IPS-20b (cell line): ENCODE data around the gene MAPK4.
"Not testable (repeated sequence)": the region's sequence is repeated elsewhere in the genome, so short reads cannot be mapped to it uniquely, and the experiment has no call there.

ENCODE experiments used
- H3K27ac ChIP-seq: one replicate; pipeline ENCODE4 v1.5.1; 2013; ENCODE audit warnings: low read length
- H3K27me3 ChIP-seq: 2 replicates; pipeline ENCODE4 v1.6.1; 2013; ENCODE audit warnings: mild to moderate bottlenecking, low read length, inconsistent platforms; ENCODE audit not compliant: insufficient read depth
- H3K36me3 ChIP-seq: 2 replicates; pipeline ENCODE4 v1.6.1; 2013; ENCODE audit warnings: low read depth, mild to moderate bottlenecking, inconsistent platforms, low read length, moderate library complexity; ENCODE audit not compliant: insufficient read depth
- H3K4me1 ChIP-seq: 2 replicates; pipeline ENCODE4 v1.6.1; 2013; ENCODE audit warnings: mild to moderate bottlenecking, control low read depth, inconsistent platforms, low read length, moderate library complexity; ENCODE audit not compliant: insufficient read depth
- H3K4me3 ChIP-seq: 2 replicates; pipeline ENCODE4 v1.5.1; 2013; ENCODE audit warnings: mild to moderate bottlenecking, low read length, inconsistent platforms
- H3K9ac ChIP-seq: 2 replicates; pipeline ENCODE4 v1.6.1; 2013; ENCODE audit warnings: low read depth, mild to moderate bottlenecking, inconsistent platforms, low read length, moderate library complexity
- H3K9me3 ChIP-seq: 2 replicates; pipeline ENCODE4 v1.6.1; 2013; ENCODE audit warnings: mild to moderate bottlenecking, low read depth, low read length, inconsistent platforms; ENCODE audit not compliant: insufficient read depth

MAPK4 gene

DNA sequence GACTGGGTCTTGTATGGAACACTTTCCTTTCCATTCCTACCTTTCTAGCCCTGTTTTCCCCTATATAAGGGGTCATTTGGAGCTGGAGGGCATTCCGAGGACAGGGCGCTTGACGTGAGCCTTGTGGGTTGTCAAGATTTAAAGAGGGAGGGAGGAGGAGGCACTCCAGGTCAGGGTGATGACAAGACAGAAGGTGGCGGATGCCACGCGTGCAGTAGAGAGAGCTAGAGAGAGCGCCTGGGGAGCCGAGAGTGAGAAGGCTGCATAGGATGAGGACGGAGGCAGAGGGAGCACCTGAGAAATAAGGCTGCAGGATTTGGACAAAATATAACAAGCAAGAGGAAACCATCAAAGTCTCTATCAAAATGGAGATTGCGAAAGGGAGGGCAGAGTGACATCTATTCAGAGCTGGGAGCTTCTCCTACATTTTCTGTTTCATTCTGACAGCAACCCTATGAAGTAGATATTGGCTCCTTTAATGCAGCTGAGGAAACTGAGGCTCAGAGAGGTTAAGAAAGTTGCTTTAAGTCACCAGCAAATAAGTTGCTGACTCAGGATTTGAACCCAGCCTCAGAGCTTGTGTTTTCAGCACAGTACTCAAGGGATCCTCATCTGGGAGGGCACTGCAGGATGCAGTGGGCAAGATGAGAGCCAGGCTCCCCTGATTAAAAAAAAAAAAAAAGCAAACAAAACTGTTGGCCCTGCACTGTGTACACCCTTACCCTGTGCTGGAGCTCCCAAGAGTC is 135.7 kb downstream of the MAPK4 start:
- H3K4me1 ChIP-seq, result peaks cover 12% of the 10 kb centered on the region; the same call in 1 of the 2 replicates
- no peaks in the 10 kb centered on the region for H3K9me3 ChIP-seq
- no peak overlapping the region for H3K27ac ChIP-seq
- no peak overlapping the region for H3K4me3 ChIP-seq
- no peaks in the 10 kb centered on the region for H3K27me3 ChIP-seq
- H3K9ac ChIP-seq, result no peak overlapping the region
- no peaks in the 10 kb centered on the region for H3K36me3 ChIP-seq

DNA sequence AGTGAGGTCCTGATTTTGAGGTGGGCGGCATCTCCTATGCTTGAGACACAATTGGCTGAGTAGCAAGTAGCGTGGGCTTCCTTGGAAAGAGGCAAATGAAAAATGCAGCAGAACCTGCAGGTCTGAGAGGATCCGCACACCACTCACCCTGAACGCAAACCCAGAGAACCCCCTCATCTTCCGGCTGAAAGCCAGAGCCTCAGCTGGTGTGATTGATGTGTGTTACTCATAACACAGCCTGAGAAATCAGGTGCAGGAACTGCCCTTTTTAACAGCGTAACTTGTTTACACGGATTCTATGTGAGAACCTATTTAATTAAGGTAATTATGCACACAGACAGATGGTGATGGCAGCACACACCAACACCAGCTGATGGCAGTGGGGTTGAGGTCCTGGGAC is 136.5 kb downstream of the MAPK4 start:
- no peaks in the 10 kb centered on the region for H3K9me3 ChIP-seq
- no peaks in the 10 kb centered on the region for H3K27me3 ChIP-seq
- H3K4me3 ChIP-seq, result no peak overlapping the region
- H3K4me1 ChIP-seq, result peaks cover 20% of the 10 kb centered on the region; the same call in 1 of the 2 replicates
- no peaks in the 10 kb centered on the region for H3K36me3 ChIP-seq
- H3K27ac ChIP-seq, result no peak overlapping the region
- no peak overlapping the region for H3K9ac ChIP-seq

DNA sequence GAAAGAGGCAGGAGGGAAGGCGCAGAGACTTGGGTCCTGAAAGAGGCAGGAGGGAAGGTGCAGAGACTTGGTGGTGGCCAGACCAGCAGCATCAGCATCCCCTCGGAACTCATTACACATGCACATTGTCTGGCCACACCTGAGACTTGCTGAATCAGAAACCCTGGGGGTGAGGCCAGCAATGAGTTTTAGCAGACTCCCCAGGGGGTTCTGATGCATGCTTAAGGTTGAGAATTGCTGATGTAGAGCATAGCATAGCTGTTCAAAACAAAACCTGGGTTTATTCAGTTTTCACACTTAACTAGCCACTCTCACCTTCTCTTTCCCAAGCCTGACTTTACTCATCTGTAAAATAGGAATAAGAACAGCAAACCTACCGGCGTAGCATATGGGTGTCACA is 137.0 kb downstream of the MAPK4 start:
- H3K4me3 ChIP-seq, result no peak overlapping the region
- H3K27me3 ChIP-seq, result no peaks in the 10 kb centered on the region
- H3K9me3 ChIP-seq, result no peaks in the 10 kb centered on the region
- no peaks in the 10 kb centered on the region for H3K36me3 ChIP-seq
- no peak overlapping the region for H3K9ac ChIP-seq
- H3K4me1 ChIP-seq, result peaks cover 21% of the 10 kb centered on the region; the same call in 1 of the 2 replicates
- no peak overlapping the region for H3K27ac ChIP-seq

DNA sequence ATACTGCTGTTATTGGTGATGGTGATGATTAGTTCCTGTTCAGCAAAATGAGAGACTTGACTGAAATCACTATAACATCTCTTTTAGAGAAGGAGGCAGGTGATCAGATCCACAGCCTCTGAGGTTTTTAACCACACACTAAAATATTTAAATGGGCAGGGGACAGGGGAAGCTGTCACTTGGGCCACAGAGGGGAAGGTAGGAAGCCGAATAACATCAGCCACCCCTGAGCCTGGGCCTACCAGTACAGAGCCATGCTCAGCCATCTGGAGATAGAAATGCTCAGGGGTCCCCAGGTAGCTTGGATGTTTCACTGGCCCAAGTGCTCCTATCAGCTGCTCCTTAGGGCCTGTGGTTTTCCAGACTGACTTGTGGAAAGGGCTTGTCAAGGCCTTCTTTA is 137.6 kb downstream of the MAPK4 start:
- peaks cover 21% of the 10 kb centered on the region; the same call in 1 of the 2 replicates for H3K4me1 ChIP-seq
- H3K4me3 ChIP-seq, result no peak overlapping the region
- no peak overlapping the region for H3K9ac ChIP-seq
- no peak overlapping the region for H3K27ac ChIP-seq
- no peaks in the 10 kb centered on the region for H3K9me3 ChIP-seq
- H3K36me3 ChIP-seq, result no peaks in the 10 kb centered on the region
- H3K27me3 ChIP-seq, result no peaks in the 10 kb centered on the region

DNA sequence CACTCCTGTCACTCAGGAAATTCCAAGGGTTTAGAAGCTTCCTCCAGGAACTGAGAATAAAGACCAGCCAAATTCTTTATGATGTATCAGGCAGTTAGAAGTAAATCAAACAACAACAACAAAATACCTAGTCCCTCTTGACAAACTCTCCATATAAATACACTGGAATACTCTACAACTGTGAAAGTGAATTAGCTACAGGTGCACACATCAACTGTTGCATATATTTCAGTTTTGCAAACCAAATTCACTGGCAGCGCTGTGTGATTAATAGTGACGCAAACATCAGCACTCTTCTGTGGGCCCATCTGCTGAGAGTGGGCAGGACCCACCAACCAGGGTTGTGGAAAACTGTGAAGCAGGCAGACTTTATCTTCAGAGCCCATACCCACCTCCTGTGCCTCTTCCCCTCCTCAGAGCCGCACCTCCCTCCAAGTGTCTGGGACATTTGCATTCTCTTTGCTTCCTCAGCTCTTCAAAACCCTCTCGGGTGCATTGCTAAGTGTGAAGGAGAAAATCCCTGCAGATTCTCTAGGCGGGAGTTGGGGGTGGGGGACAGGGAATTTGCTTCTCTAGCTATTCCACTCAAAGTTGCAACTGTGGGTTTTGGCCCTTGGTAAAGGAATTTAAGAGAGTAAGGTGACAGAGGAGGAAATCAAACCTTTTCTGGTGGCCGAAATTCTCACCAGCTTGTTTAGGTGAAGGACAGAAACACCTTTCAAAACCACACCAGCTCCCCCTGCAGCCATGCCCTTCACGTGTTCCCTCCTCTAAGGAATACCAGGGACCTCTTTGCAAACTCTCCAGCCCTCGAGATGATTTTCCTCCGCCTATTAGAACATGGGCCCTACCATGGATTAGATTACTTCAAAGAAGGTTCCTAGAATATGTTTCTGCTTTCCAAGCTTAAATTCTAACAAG is 140.6 kb downstream of the MAPK4 start:
- Histone ChIP-seq H3K36me3 (no peaks in the 10 kb centered on the region), H3K9ac (no peak overlapping the region), H3K4me3 (no peak overlapping the region; the same call in 1 of the 2 replicates), H3K27ac (no peak overlapping the region), H3K4me1 (peaks cover 21% of the 10 kb centered on the region; the same call in 1 of the 2 replicates), H3K9me3 (no peaks in the 10 kb centered on the region), H3K27me3 (no peaks in the 10 kb centered on the region)

DNA sequence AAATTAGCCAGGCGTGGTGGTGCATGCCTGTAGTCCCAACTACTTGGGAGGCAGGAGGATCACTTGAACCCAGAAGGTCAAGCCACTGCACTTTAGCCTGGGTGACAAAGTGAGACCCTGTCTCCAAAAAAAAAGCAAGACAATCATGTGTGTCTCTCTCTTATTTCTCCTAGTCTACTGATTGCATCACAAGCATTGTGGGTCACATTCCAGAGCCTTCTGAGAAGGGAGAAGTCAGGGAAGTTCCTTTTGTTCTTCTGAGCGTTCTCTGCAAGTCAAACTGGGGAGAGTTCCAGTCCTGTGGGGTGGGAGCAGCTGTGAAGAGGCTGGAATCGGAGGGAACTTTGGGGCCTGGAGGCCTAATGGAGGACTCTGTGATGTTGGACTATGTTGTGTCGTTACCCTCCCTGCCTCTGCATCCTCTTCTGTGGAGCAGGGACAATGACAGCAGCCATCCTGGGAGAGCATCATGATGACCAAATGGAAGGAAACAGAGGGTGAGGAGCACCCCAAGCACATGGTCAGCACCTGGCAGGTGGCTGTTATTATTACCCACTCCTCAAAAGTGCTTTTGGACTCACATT is 144.6 kb downstream of the MAPK4 start:
- Histone ChIP-seq H3K36me3 (no peaks in the 10 kb centered on the region), H3K9ac (no peak overlapping the region), H3K27me3 (no peaks in the 10 kb centered on the region), H3K4me1 (peaks cover 22% of the 10 kb centered on the region), H3K4me3 (no peak overlapping the region), H3K27ac (no peak overlapping the region), H3K9me3 (no peaks in the 10 kb centered on the region)

DNA sequence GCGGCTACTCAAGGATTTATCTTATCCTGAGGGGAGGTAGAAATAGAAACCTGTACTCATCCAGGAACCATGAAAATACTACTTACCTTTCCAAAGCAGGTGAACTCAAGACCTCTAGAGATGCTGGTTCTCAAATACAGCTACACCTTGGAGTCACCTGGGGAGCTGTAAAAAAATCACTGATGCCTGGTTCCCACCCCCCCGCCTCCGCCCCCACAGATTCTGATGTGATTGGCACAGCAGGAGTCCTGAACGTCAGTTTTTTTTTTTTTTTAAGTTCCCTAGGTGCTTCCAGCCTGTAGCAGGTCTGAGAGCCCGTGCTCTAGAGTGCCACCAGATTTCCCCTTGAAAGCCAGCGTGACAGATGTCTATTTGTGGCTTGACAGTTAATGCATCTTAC is 146.3 kb downstream of the MAPK4 start:
- H3K4me1 ChIP-seq, result peaks cover 9% of the 10 kb centered on the region
- H3K27ac ChIP-seq, result no peak overlapping the region
- no peaks in the 10 kb centered on the region for H3K9me3 ChIP-seq
- H3K36me3 ChIP-seq, result no peaks in the 10 kb centered on the region
- H3K9ac ChIP-seq, result no peak overlapping the region
- no peak overlapping the region for H3K4me3 ChIP-seq
- no peaks in the 10 kb centered on the region for H3K27me3 ChIP-seq

DNA sequence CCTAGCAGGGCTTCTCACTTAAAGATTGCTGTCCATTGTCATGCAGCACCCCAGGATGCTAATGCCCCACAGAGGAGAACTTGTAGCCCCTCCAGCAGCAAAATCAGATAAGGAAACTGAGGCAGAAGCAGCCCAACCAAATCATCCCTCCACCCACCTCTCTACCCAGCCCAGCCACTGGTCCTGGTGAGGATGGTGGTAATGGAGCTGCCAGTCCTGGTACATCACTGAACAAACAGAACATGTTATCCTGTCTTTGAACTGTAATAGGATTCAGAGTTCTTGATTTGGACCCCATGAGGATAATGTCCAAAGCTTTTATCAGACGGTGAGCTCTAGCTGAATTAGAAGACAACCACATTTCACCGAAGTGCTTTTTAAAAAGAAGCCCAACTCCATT is 146.8 kb downstream of the MAPK4 start:
- H3K36me3 ChIP-seq, result no peaks in the 10 kb centered on the region
- no peak overlapping the region for H3K4me3 ChIP-seq
- peaks cover 6% of the 10 kb centered on the region for H3K4me1 ChIP-seq
- no peaks in the 10 kb centered on the region for H3K9me3 ChIP-seq
- H3K27me3 ChIP-seq, result no peaks in the 10 kb centered on the region
- no peak overlapping the region for H3K27ac ChIP-seq
- H3K9ac ChIP-seq, result no peak overlapping the region

DNA sequence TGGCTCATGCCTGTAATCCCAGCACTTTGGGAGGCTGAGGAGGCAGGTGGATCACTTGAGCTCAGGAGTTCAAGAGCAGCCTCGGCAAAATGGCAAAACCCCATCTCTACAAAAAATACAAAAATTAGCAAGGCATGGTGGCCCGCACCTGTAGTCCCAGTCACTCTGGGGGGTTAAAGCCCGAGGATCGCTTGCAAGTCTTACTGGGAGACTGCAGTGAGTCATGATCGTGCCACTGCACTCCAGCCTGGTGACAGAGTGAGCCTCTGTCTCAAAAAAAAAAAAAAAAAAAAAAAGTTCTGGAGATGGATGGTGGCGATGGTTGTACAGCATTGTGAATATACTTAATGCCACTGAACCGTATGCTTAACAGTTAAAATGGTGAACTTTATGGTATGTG is 147.4 kb downstream of the MAPK4 start:
- H3K9ac ChIP-seq, H3K9me3 ChIP-seq, H3K27ac ChIP-seq, H3K36me3 ChIP-seq, H3K4me1 ChIP-seq, H3K4me3 ChIP-seq, H3K27me3 ChIP-seq: not testable (repeated sequence)

DNA sequence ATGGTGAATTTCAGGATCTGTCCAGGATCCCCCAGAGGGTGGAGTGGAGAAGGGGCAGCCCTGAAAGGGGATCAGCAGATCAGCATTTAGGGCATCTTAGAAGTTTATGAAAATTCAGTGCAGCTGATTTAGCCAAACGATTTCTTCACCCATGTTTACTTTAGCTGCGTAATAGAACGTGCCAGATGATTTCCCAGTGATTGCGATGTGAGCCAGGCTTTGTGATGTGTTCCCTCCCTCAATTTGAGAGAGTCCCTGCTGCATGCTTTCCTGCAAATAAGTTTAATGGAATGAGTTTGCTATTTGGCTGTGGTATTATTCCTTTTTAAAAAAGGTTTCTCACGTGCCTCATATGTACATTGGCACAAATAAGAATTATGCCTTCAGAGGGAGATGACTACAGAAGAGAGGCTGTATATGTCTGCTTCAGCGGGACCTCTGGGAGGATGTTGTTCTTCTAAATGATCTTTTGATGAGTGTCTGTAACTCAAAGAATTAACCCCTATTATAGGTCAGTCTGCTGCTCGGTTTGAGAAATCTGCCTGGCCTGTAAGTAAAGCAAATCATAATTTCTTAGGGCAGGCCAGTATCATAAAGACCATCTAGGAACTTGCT is 148.1 kb downstream of the MAPK4 start:
- Histone ChIP-seq H3K9me3 (no peaks in the 10 kb centered on the region), H3K27me3 (no peaks in the 10 kb centered on the region), H3K36me3 (no peaks in the 10 kb centered on the region), H3K4me3 (no peak overlapping the region), H3K9ac (no peak overlapping the region), H3K27ac (no peak overlapping the region), H3K4me1 (peaks cover 12% of the 10 kb centered on the region)

DNA sequence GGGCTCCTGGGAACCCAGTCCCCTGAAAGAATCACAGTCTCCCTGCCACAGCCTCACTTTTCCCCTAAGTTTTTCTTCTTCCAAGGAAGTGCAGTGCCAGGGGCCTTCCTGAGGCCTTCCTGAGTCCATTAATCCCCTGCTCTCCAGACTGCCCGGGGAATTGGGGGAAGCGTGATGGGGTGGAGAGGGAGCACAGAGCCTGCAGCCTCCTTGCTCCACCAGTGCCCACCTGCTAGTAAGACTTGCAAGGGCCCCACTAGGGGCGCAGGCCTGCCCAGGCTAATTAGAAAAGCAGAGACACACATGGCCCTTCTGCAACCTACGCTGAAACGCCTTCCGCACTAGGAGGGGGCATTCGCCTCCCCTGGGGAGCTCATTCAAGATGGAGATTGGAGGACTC is 149.3 kb downstream of the MAPK4 start:
- Histone ChIP-seq H3K4me1 (peaks cover 13% of the 10 kb centered on the region), H3K27ac (no peak overlapping the region), H3K27me3 (no peaks in the 10 kb centered on the region), H3K36me3 (no peaks in the 10 kb centered on the region), H3K9ac (no peak overlapping the region), H3K9me3 (no peaks in the 10 kb centered on the region), H3K4me3 (no peak overlapping the region)
